HEK293T (cell line): ENCODE measurements around the gene PDE6G.

Experiments used
- BHLHE40 ChIP-seq: fragments of 450-650 bp; IDR thresholded peaks from 2 replicates; pipeline ENCODE4 v1.6.1; 2016; ENCODE audit warnings: mild to moderate bottlenecking, moderate library complexity, borderline replicate concordance
- CTBP1 ChIP-seq: fragments of 450-650 bp; IDR thresholded peaks from 2 replicates; pipeline ENCODE4 v1.6.1; 2016; ENCODE audit warnings: borderline replicate concordance
- NFRKB ChIP-seq: fragments of 450-650 bp; IDR thresholded peaks from 2 replicates; pipeline ENCODE4 v1.6.1; 2016; ENCODE audit warnings: mild to moderate bottlenecking, moderate library complexity
- SP1 ChIP-seq: fragments of 450-650 bp; IDR thresholded peaks from 2 replicates; pipeline ENCODE4 v1.6.1; 2017
- TARDBP ChIP-seq: fragments of 450-650 bp; IDR thresholded peaks from 2 replicates; pipeline ENCODE4 v1.6.1; 2016

- no peak for TF ChIP-seq BHLHE40
- TF ChIP-seq NFRKB, result no peak
- TF ChIP-seq SP1, result no peak
- no peak for TF ChIP-seq TARDBP
- no peak for TF ChIP-seq CTBP1
Measured at GRCh38 chr17:81703747-81704654, 47.7 kb upstream of the PDE6G start.
